ENCODE data around the gene PPP6R2. TPM values are rescaled to one million over a fixed set of nuclear protein-coding genes. Genes with fewer than 3 reads are reported as not detected.

Gene PPP6R2
- total RNA-seq, 2 donors from 2014 or later, result 80.6 to 107 TPM

- TF ChIP-seq CTCF (IDR thresholded peaks at IDR 0.05) (no peak), POLR2A (IDR thresholded peaks at IDR 0.05) (no peak), POLR2AphosphoS5 (IDR thresholded peaks at IDR 0.05) (no peak)
- Histone ChIP-seq H3K27me3 (replicated peaks; ENCODE audit: insufficient read depth) (no peaks in the 10 kb centered on the region), H3K36me3 (peaks cover 2 to 6% of the 10 kb centered on the region in 2 donors), H3K4me3 (no peak overlapping the region), H3K27ac (no peak overlapping the region), H3K4me1 (replicated peaks) (peaks cover 35% of the 10 kb centered on the region), H3K9me3 (no peaks in the 10 kb centered on the region)
- WGBS, result 61% methylated on average over 5 of the region's 5 CpGs
- DNase-seq (ENCODE audit: low spot score), result no peak
- intact Hi-C loops (cut with DNase I), result no loop called here
These were observed 128.8 kb downstream of the PPP6R2 start for GRCh38 chr22:50471962-50472361.

DNA sequence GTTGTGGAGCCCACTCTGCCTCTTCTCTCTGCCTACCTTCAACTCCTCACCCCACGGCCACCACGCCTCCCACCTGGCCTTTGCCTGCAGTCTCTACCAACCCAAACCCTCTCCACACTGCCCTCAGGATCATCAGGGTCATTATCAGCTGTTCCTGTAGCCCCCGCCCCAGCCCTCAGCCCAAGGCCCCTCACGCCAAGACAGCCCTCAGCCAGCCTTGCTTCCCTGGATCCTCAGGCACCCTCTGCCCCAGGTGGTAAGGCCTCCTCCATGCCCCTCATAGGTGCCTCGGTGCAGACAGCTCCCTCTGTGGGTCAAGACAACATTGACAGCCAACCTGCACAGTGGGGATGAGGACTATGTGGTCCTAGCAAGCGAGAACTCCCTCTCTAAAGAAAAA lies 130.0 kb downstream of the PPP6R2 start:
- Histone ChIP-seq H3K27me3 (replicated peaks; ENCODE audit: insufficient read depth) (no peaks in the 10 kb centered on the region), H3K4me1 (replicated peaks) (peaks cover 35% of the 10 kb centered on the region), H3K36me3 (no peaks in the 10 kb centered on the region), H3K27ac (no peak overlapping the region), H3K9me3 (no peaks in the 10 kb centered on the region), H3K4me3 (peak overlapping the region; percentile 86)
- 83% methylated on average over 6 of the region's 6 CpGs for WGBS
- TF ChIP-seq POLR2A (IDR thresholded peaks at IDR 0.05) (no peak), CTCF (IDR thresholded peaks at IDR 0.05) (no peak), POLR2AphosphoS5 (IDR thresholded peaks at IDR 0.05) (no peak)
- no peak for DNase-seq (ENCODE audit: low spot score)
- intact Hi-C loops (cut with DNase I), result no loop called here

DNA sequence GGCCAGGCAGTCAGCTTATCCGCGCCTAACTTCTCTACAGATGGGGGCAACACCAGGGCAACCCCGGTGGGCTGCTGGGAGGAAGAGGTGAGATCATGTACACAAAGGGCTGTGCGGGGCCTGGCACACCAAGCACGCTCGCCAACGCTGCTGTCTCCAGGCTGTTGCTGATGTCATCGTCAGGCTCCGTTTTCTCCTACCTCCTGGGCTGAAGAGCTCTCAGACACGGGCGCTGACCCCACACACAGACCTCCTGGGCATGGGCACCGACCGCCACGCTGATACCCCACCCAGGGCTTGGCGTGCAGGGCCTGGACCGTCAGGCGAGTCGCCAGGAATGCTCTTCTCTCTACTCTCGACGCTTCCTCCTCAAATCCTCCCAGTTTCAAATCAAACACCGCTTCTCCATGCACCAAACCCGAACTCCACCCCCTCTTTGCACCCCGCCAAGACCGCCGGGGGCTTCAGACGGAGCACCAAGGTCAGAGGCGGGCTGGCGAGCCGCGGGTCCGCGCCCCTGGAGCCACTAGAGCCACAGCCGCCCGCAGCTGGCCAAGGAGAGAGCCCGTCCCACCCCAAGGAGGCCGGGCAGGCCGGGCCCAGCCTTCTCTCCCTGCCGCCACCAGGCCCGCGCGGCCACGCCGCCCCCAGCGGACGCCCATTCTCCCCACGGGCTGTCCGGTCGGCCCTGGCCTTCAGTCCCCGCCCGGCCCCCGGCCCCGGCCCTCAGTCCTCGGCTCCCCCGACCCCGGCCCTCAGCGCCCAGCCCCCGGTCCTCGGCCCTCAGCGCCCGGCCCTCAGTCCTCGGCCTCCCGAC lies 130.9 kb downstream of the PPP6R2 start:
- no peaks in the 10 kb centered on the region for H3K9me3 ChIP-seq
- H3K27ac ChIP-seq, result peak overlapping the region; percentile 54 to 77
- H3K27me3 ChIP-seq (replicated peaks; ENCODE audit: insufficient read depth), result no peaks in the 10 kb centered on the region
- intact Hi-C loops (cut with DNase I), result no loop called here
- H3K4me3 ChIP-seq, result peak overlapping the region; percentile 86
- peaks cover 35% of the 10 kb centered on the region for H3K4me1 ChIP-seq (replicated peaks)
- TF ChIP-seq POLR2AphosphoS5 (IDR thresholded peaks at IDR 0.05) (no peak), POLR2A (IDR thresholded peaks at IDR 0.05) (peak; percentile 10)
- H3K36me3 ChIP-seq, result no peaks in the 10 kb centered on the region
- DNase-seq (ENCODE audit: low spot score), result no peak
- WGBS, result 9% methylated on average over 33 of the region's 62 CpGs

DNA sequence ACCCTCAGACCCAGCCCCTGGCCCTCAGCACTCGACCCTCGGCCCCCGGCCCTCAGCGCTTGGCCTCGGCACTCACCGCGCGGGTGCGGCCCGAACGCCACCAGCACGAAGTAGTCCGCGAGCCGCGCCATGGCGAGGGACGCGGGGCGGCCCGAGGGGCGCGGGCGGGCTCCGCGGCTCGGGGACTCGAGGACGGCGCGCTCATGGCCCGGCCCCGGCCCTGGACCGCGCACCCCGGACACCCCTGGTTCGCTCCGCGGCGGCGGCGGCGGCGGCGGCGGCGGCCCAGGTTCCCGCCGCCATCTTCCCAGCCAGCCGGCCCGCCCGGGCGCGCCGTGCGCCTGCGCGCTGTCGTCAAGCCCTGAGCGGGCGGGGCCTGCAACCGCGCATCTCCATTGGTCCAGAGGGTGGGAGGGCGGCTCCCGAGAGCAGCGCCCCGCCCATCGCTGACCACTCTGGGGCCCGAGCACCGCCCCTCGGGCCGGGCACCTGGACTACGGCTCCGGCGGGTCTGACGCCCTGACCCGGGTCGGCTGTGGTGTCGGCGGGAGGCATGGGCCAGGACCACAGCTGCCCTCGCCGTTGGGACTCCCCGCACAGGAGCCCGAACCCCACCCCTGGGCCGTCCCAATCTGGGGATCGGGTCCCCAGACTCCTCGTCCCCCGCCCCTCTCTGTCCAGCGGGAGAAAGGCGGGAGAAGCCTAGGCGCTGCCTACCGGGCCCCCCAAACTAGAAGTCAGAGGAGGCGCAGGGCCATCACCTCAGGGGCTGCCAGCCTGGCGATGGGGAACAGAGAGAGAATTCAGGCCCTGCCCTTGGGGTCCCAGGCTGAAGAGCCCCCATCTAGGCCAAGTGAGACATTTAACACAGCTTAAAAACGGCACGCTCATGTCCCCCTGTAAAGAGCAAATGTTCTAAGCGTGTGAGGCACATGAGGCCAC lies 131.9 kb downstream of the PPP6R2 start, which contains the start of gene SBF1:
SBF1 (minus strand) TSS at position 326 of the 942 bp plus-strand sequence; CDS start at position 131, 195 bp downstream.
- peak in 1 of 4 experiments; percentile 7 for TF ChIP-seq CTCF (IDR thresholded peaks at IDR 0.05)
- TF ChIP-seq POLR2A (IDR thresholded peaks at IDR 0.05), result peak; percentile 69
- TF ChIP-seq POLR2AphosphoS5 (IDR thresholded peaks at IDR 0.05), result peak; percentile 73
- peak within 1 kb of the TSS; percentile 77 to 82 for H3K27ac ChIP-seq
- DNase-seq (ENCODE audit: low spot score), result peak; percentile 91
- peaks cover 32% of the 10 kb centered on the region for H3K4me1 ChIP-seq (replicated peaks)
- no peaks in the 10 kb centered on the region for H3K9me3 ChIP-seq
- H3K36me3 ChIP-seq, result no peaks in the 10 kb centered on the region
- WGBS, result 2% methylated on average over 52 of the region's 97 CpGs
- peak within 1 kb of the TSS; percentile 86 for H3K4me3 ChIP-seq
- intact Hi-C loops (cut with DNase I), result no loop called here
- no peaks in the 10 kb centered on the region for H3K27me3 ChIP-seq (replicated peaks; ENCODE audit: insufficient read depth)

DNA sequence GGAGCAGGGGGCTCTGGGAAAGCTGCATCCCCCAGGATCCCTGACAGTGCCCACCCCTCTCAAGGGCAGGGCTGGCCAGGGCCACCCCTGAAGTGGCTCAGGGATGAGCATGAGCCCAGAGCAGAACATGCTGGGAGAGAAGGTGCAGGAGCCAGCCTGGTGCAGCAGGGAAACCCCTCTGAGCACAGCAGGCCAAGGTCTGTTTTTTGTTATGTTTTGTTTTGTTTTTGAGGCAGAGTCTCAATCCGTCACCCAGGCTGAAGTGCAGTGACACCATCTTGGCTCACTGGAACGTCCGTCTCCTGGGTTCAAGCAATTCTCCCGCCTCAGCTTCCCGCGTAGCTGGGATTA lies 132.5 kb downstream of the PPP6R2 start:
- 94% methylated on average over 6 of the region's 6 CpGs for WGBS
- peak overlapping the region in 1 of 2 donors; percentile 77 for H3K27ac ChIP-seq

More for the DNA sequence above, 132.5 kb downstream of the PPP6R2 start:
- Histone ChIP-seq H3K9me3 (no peaks in the 10 kb centered on the region), H3K4me1 (replicated peaks) (peaks cover 25% of the 10 kb centered on the region), H3K36me3 (no peaks in the 10 kb centered on the region), H3K27me3 (replicated peaks; ENCODE audit: insufficient read depth) (no peaks in the 10 kb centered on the region), H3K4me3 (peak overlapping the region in 1 of 2 donors; percentile 86)
- intact Hi-C loops (cut with DNase I), result no loop called here
- no peak for DNase-seq (ENCODE audit: low spot score)
- TF ChIP-seq POLR2A (IDR thresholded peaks at IDR 0.05) (no peak), CTCF (IDR thresholded peaks at IDR 0.05) (no peak), POLR2AphosphoS5 (IDR thresholded peaks at IDR 0.05) (no peak)
